Measurements from ENCODE around the gene MEIS3. TPM values are rescaled to one million over a fixed set of nuclear protein-coding genes. Genes with fewer than 3 reads are reported as not detected.

MEIS3 gene
- total and polyA plus RNA-seq, 9 of the 15 experiments (the other 6 are each of a cell fraction or from before 2014, with no cell fraction given), result 0.06 to 0.80 (median 0.25) TPM; not detected in 1

GRCh38 chr19:47444388-47444821 is 25.1 kb upstream of the MEIS3 start (continued):
- no peak for TF ChIP-seq PRDM10 (IDR thresholded peaks at IDR 0.05; ENCODE audit: partially characterized antibody)
- TF ChIP-seq TRIM28 (IDR thresholded peaks at IDR 0.05), result peak; percentile 63; the same call in 1 of the 2 replicates
- TF ChIP-seq E4F1 (CRISPR knock-in tag; IDR thresholded peaks at IDR 0.05; ENCODE audit: borderline replicate concordance), result no peak
- no peak for TF ChIP-seq ZNF507 (tag; conservative IDR thresholded peaks at IDR 0.05)
- TF ChIP-seq SOX6 (IDR thresholded peaks at IDR 0.05), result no peak
- peak; percentile 74 for TF ChIP-seq BCOR (IDR thresholded peaks at IDR 0.05)
- TF ChIP-seq USF1 (CRISPR knock-in tag; IDR thresholded peaks at IDR 0.05), result no peak; the same call in 1 of the 2 replicates
- no peak for TF ChIP-seq ZNF449 (CRISPR knock-in tag; IDR thresholded peaks at IDR 0.05)
- 0 out of 2 replicates have a peak, but pooled peaks have one; percentile 40 for TF ChIP-seq NKRF (IDR thresholded peaks at IDR 0.05; ENCODE audit: borderline replicate concordance)
- no peak for TF ChIP-seq CREB3 (tag; conservative IDR thresholded peaks at IDR 0.05; ENCODE audit: low read depth)
- no peak for TF ChIP-seq U2AF1 (optimal IDR thresholded peaks at IDR 0.05; ENCODE audit: low read depth, low read length)
- peak; percentile 46 to 86; a peak in 3 of 4 replicates for TF ChIP-seq SIN3A (IDR thresholded peaks at IDR 0.05; ENCODE audit: borderline replicate concordance in 2 of 2, control insufficient read depth in 1 of 2, low read depth in 2 of 2, low read length in 2 of 2)
- TF ChIP-seq CHCHD3 (CRISPR knock-in tag; IDR thresholded peaks at IDR 0.05), result no peak
- TF ChIP-seq MXI1 (IDR thresholded peaks at IDR 0.05; ENCODE audit: low read depth, low read length), result 0 out of 2 replicates have a peak, but pooled peaks have one; percentile 29
- peak; percentile 46 for TF ChIP-seq MEIS2 (IDR thresholded peaks at IDR 0.05; ENCODE audit: partially characterized antibody)
- TF ChIP-seq SAFB2 (IDR thresholded peaks at IDR 0.05; ENCODE audit: borderline replicate concordance, low read depth, low read length, severe bottlenecking), result no peak
